ENCODE results near the gene RIGI. TPM values are rescaled to one million over a fixed set of nuclear protein-coding genes. Genes with fewer than 3 reads are reported as not detected.

RIGI gene
- total and polyA plus RNA-seq, 9 of the 15 experiments (the other 6 are each of a cell fraction or from before 2014, with no cell fraction given) = 0.27 to 1.1 (median 0.54) TPM

- TF ChIP-seq ZNF512 (tag; IDR thresholded peaks at IDR 0.05) = no peak
- no peak for TF ChIP-seq HEY1 (CRISPR knock-in tag; IDR thresholded peaks at IDR 0.05; ENCODE audit: borderline replicate concordance)
- TF ChIP-seq POLR2AphosphoS2 (IDR thresholded peaks at IDR 0.05; ENCODE audit: low read length) = no peak
- no peak for TF ChIP-seq YBX1 (IDR thresholded peaks at IDR 0.05)
- TF ChIP-seq RNF2 (IDR thresholded peaks at IDR 0.05) = peak; percentile 46; the same call in 1 of the 2 replicates
- TF ChIP-seq CC2D1A (IDR thresholded peaks at IDR 0.05) = no peak
- no peak for TF ChIP-seq TGIF2 (CRISPR knock-in tag; IDR thresholded peaks at IDR 0.05)
- TF ChIP-seq MXD1 (CRISPR knock-in tag; IDR thresholded peaks at IDR 0.05; ENCODE audit: borderline replicate concordance, poor library complexity, severe bottlenecking) = no peak
- TF ChIP-seq BCL6 (CRISPR knock-in tag; IDR thresholded peaks at IDR 0.05) = no peak
- TF ChIP-seq ARHGAP35 (IDR thresholded peaks at IDR 0.05; ENCODE audit: partially characterized antibody) = no peak
- TF ChIP-seq NFXL1 (CRISPR knock-in tag; IDR thresholded peaks at IDR 0.05) = no peak
- no peak for TF ChIP-seq ZBTB2 (IDR thresholded peaks at IDR 0.05)
- TF ChIP-seq, protein P1, sequence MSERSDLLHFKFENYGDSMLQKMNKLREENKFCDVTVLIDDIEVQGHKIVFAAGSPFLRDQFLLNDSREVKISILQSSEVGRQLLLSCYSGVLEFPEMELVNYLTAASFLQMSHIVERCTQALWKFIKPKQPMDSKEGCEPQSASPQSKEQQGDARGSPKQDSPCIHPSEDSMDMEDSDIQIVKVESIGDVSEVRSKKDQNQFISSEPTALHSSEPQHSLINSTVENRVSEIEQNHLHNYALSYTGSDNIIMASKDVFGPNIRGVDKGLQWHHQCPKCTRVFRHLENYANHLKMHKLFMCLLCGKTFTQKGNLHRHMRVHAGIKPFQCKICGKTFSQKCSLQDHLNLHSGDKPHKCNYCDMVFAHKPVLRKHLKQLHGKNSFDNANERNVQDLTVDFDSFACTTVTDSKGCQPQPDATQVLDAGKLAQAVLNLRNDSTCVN (CRISPR knock-in tag; IDR thresholded peaks at IDR 0.05) = no peak
Observed at GRCh38 chr9:32572900-32573523, 47.0 kb upstream of the RIGI start, which contains the start of gene NDUFB6 (continued).
